Gastroesophageal sphincter (tissue), 4 donors: ENCODE data around the gene FOCAD. TPM values are rescaled to one million over a fixed set of nuclear protein-coding genes. Genes with fewer than 3 reads are reported as not detected.

Source experiments
- ATAC-seq: fragments of 150-250 bp; one replicate; pipeline ENCODE4 v1.9.1; 2016; ENCODE audit warnings: mild to moderate bottlenecking, moderate library complexity
- H3K27ac ChIP-seq, 4 donors: fragments of 200-600 bp; sonication (generic) in 3 of 4; 1 replicate in 3 of 4; 2 replicates in 1 of 4; pipeline ENCODE4 v1.5.1; 2016 to 2019
- H3K27me3 ChIP-seq: fragments of 200-600 bp; sonication (generic); one replicate; pipeline ENCODE4 v1.5.1; 2019
- H3K36me3 ChIP-seq, 2 donors: fragments of 200-600 bp; sonication (generic); one replicate each; pipeline ENCODE4 v1.5.1; 2019; ENCODE audit warnings: control low read depth in 1 of 2
- H3K4me1 ChIP-seq, 3 donors: fragments of 200-600 bp; sonication (generic); 1 replicate in 2 of 3; 2 replicates in 1 of 3; pipeline ENCODE4 v1.5.1; 2016 to 2019; ENCODE audit warnings: control low read depth in 2 of 3
- H3K4me3 ChIP-seq, 2 donors: fragments of 200-600 bp; sonication (generic); one replicate each; pipeline ENCODE4 v1.5.1; 2019; ENCODE audit warnings: mild to moderate bottlenecking in 1 of 2, moderate library complexity in 1 of 2
- H3K9me3 ChIP-seq, 3 donors: fragments of 200-600 bp; sonication (generic); one replicate each; pipeline ENCODE4 v1.5.1; 2017 to 2019; ENCODE audit warnings: control low read depth in 2 of 3
- CTCF ChIP-seq, 4 experiments: fragments of 200-600 bp in 2 of 4; fragments of 450-650 bp in 2 of 4; sonication (generic) in 1 of 4; IDR thresholded peaks; one replicate each; pipeline ENCODE4 v1.5.1; 2017 to 2019; ENCODE audit warnings: antibody characterized with exemption in 4 of 4, mild to moderate bottlenecking in 2 of 4, moderate library complexity in 2 of 4
- EP300 ChIP-seq: sonication (generic); formaldehyde crosslinking; IDR thresholded peaks from one replicate; pipeline ENCODE4 v1.6.1; 2017; ENCODE audit warnings: antibody characterized with exemption, mild to moderate bottlenecking
- POLR2A ChIP-seq, 2 donors: fragments of 450-650 bp; IDR thresholded peaks; one replicate each; pipeline ENCODE4 v1.6.1; 2017; ENCODE audit warnings: antibody characterized with exemption in 2 of 2, mild to moderate bottlenecking in 2 of 2, moderate library complexity in 1 of 2
- POLR2AphosphoS5 ChIP-seq: sonication (generic); formaldehyde crosslinking; IDR thresholded peaks from one replicate; pipeline ENCODE4 v1.6.1; 2017; ENCODE audit warnings: antibody characterized with exemption
- WGBS, 2 donors: methylation state at CpG; one replicate each; pipeline ENCODE4 v1.1.5; 2018; ENCODE audit warnings: low coverage in 1 of 2; 5-methylcytosine and 5-hydroxymethylcytosine counted together
- total RNA-seq, 4 donors: library from RNA; depleted of rRNA; stranded (reverse); fragments of >200 nt; gene quantifications; one replicate each; pipeline ENCODE4 v1.1.0, GENCODE V29; 2016

Gene FOCAD
- total RNA-seq = 10 to 100 TPM; 23.0 to 35.9 (median 30.4) TPM

- TF ChIP-seq CTCF (IDR thresholded peaks at IDR 0.05) (peak in 2 of 4 experiments; percentile 13 to 35), POLR2A (IDR thresholded peaks at IDR 0.05) (peak; percentile 93 to 97), POLR2AphosphoS5 (peak; percentile 87), EP300 (no peak)
- no peaks in the 10 kb centered on the region for H3K36me3 ChIP-seq
- no peaks in the 10 kb centered on the region for H3K9me3 ChIP-seq
- H3K27ac ChIP-seq = peak within 1 kb of the TSS; percentile 61 to 98 (median 96)
- H3K27me3 ChIP-seq = no peaks in the 10 kb centered on the region
- H3K4me3 ChIP-seq = peak within 1 kb of the TSS; percentile 61 to 92
- 0% methylated on average over 2 to 3 of the region's 78 CpGs for WGBS, 2 donors
- ATAC-seq = peak; percentile 97
- peaks cover 6 to 28% (median 7%) of the 10 kb centered on the region in 3 donors for H3K4me1 ChIP-seq
These were observed at the start of gene FOCAD for GRCh38 chr9:20684035-20684874. FOCAD (plus strand) TSS chr9:20684259; CDS start chr9:20715354, 31,095 bp downstream.

GRCh38 chr9:20634895-20635294 is 49.2 kb upstream of the FOCAD start:
- H3K4me1 ChIP-seq = no peaks in the 10 kb centered on the region
- H3K27ac ChIP-seq = no peak overlapping the region
- 76 to 80% methylated on average over 4 of the region's 4 CpGs for WGBS, 2 donors
- no peaks in the 10 kb centered on the region for H3K27me3 ChIP-seq
- no peak for ATAC-seq
- H3K4me3 ChIP-seq = no peak overlapping the region
- TF ChIP-seq POLR2A (IDR thresholded peaks at IDR 0.05) (no peak), CTCF (IDR thresholded peaks at IDR 0.05) (no peak), EP300 (no peak), POLR2AphosphoS5 (no peak)
- no peaks in the 10 kb centered on the region for H3K36me3 ChIP-seq
- no peaks in the 10 kb centered on the region for H3K9me3 ChIP-seq

GRCh38 chr9:20636888-20637440 is 47.1 kb upstream of the FOCAD start:
- TF ChIP-seq CTCF (IDR thresholded peaks at IDR 0.05) (no peak), EP300 (no peak), POLR2AphosphoS5 (no peak), POLR2A (IDR thresholded peaks at IDR 0.05) (no peak)
- 82 to 93% methylated on average over 3 of the region's 3 CpGs for WGBS, 2 donors
- no peak for ATAC-seq
- no peaks in the 10 kb centered on the region for H3K27me3 ChIP-seq
- H3K9me3 ChIP-seq = no peaks in the 10 kb centered on the region
- no peaks in the 10 kb centered on the region for H3K4me1 ChIP-seq
- no peak overlapping the region for H3K4me3 ChIP-seq
- H3K27ac ChIP-seq = no peak overlapping the region
- no peaks in the 10 kb centered on the region for H3K36me3 ChIP-seq

GRCh38 chr9:20640331-20641187 is 43.5 kb upstream of the FOCAD start:
- Histone ChIP-seq H3K4me3 (no peak overlapping the region), H3K36me3 (no peaks in the 10 kb centered on the region), H3K27ac (no peak overlapping the region), H3K4me1 (no peaks in the 10 kb centered on the region), H3K9me3 (no peaks in the 10 kb centered on the region), H3K27me3 (no peaks in the 10 kb centered on the region)
- no peak for ATAC-seq
- WGBS, 2 donors = 61 to 85% methylated on average over 4 to 6 of the region's 7 CpGs
- no peak for TF ChIP-seq POLR2AphosphoS5
- TF ChIP-seq POLR2A (IDR thresholded peaks at IDR 0.05) = no peak
- TF ChIP-seq EP300 = no peak
- no peak for TF ChIP-seq CTCF (IDR thresholded peaks at IDR 0.05)
